Femur (tissue), 1 donor: ENCODE measurements around the gene ZCCHC14.
A peak's percentile ranks its signal among the peaks of the same experiment; 100 is the strongest.

Experiments used
- DNase-seq: peaks from one replicate; pipeline ENCODE4 v3.0.0-alpha.2; 2017

Gene ZCCHC14

GRCh38 chr16:87474566-87474996 lies 18.2 kb downstream of the ZCCHC14 start:
- no peak for DNase-seq

- no peak for DNase-seq
Observed at GRCh38 chr16:87474017-87474416, 18.8 kb downstream of the ZCCHC14 start.

- no peak for DNase-seq
Observed at GRCh38 chr16:87472935-87473334, 19.9 kb downstream of the ZCCHC14 start.

- no peak for DNase-seq
Observed at GRCh38 chr16:87472142-87472778, 20.6 kb downstream of the ZCCHC14 start.

- DNase-seq = no peak
Observed at GRCh38 chr16:87471278-87472141, 21.3 kb downstream of the ZCCHC14 start.

- no peak for DNase-seq
Observed at GRCh38 chr16:87470332-87470731, 22.5 kb downstream of the ZCCHC14 start.

GRCh38 chr16:87469169-87469568 lies 23.7 kb downstream of the ZCCHC14 start:
- no peak for DNase-seq

- no peak for DNase-seq
Observed at GRCh38 chr16:87468550-87468949, 24.3 kb downstream of the ZCCHC14 start.

GRCh38 chr16:87466975-87467501 lies 25.8 kb downstream of the ZCCHC14 start:
- no peak for DNase-seq

- DNase-seq = no peak
Observed at GRCh38 chr16:87465879-87466278, 26.9 kb downstream of the ZCCHC14 start.

- DNase-seq = peak; percentile 84
Observed at GRCh38 chr16:87465306-87465705, 27.5 kb downstream of the ZCCHC14 start.

GRCh38 chr16:87464691-87465300 lies 28.0 kb downstream of the ZCCHC14 start:
- DNase-seq = peak; percentile 78

GRCh38 chr16:87463722-87464690 lies 28.8 kb downstream of the ZCCHC14 start:
- DNase-seq = peak; percentile 71

- peak; percentile 52 for DNase-seq
Observed at GRCh38 chr16:87461466-87461991, 31.3 kb downstream of the ZCCHC14 start.

- no peak for DNase-seq
Observed at GRCh38 chr16:87460936-87461335, 31.9 kb downstream of the ZCCHC14 start.

- DNase-seq = no peak
Observed at GRCh38 chr16:87459833-87460232, 33.0 kb downstream of the ZCCHC14 start.

GRCh38 chr16:87459027-87459426 lies 33.8 kb downstream of the ZCCHC14 start:
- DNase-seq = no peak

GRCh38 chr16:87458424-87458915 lies 34.4 kb downstream of the ZCCHC14 start:
- no peak for DNase-seq

GRCh38 chr16:87457709-87458423 lies 35.0 kb downstream of the ZCCHC14 start:
- DNase-seq = peak; percentile 68

GRCh38 chr16:87457061-87457611 lies 35.7 kb downstream of the ZCCHC14 start:
- no peak for DNase-seq

- DNase-seq = no peak
Observed at GRCh38 chr16:87454391-87454790, 38.4 kb downstream of the ZCCHC14 start.
